GM12878 (cell line): ENCODE results near the gene KCNK7. TPM values are rescaled to one million over a fixed set of nuclear protein-coding genes. Genes with fewer than 3 reads are reported as not detected.
A peak's percentile ranks its signal among the peaks of the same experiment; 100 is the strongest.

Source experiments
- CBX3 ChIP-seq: fragments of 200-600 bp; sonication (generic); IDR thresholded peaks from 2 replicates; pipeline ENCODE4 v1.6.1; 2016; ENCODE audit warnings: low read depth, borderline replicate concordance
- JUND ChIP-seq: IDR thresholded peaks from 2 replicates; pipeline ENCODE4 v1.6.1; 2012; ENCODE audit warnings: low read depth, mild to moderate bottlenecking, low read length, improper control_type of control experiment, moderate library complexity
- PKNOX1 ChIP-seq: fragments of 450-650 bp; IDR thresholded peaks from 2 replicates; pipeline ENCODE4 v1.6.1; 2016; ENCODE audit warnings: mild to moderate bottlenecking
- TCF7 ChIP-seq: IDR thresholded peaks from 2 replicates; pipeline ENCODE4 v1.6.1; 2014; ENCODE audit warnings: antibody characterized with exemption, borderline replicate concordance
- YY1 ChIP-seq: IDR thresholded peaks from 2 replicates; pipeline ENCODE4 v1.6.1; 2011; ENCODE audit warnings: low read depth, mild to moderate bottlenecking, low read length
- polyA plus RNA-seq, 11 experiments: library from polyadenylated mRNA; depleted of rRNA in 4 of 11; unstranded in 6 of 11; stranded (reverse) in 5 of 11; fragments of >200 nt; fragmentation: Nextera tagmentation in 4 of 11; fragmentation: Illumina TruSeq in 1 of 11; extraction: Ambion mirVana in 4 of 11; extraction: Trizol in 1 of 11; gene quantifications; 1 replicate in 1 of 11; 2 replicates in 10 of 11; pipeline versions ENCODE4 v1.2.1 to v1.2.3, GENCODE V29; 2011 to 2016; ENCODE audit warnings: inconsistent platforms in 2 of 11, missing spikeins in 2 of 11, low read depth in 1 of 11
- total RNA-seq, 4 experiments: library from RNA; depleted of rRNA in 3 of 4; stranded (reverse); fragments of >200 nt in 3 of 4; fragmentation: Illumina TruSeq in 1 of 4; extraction: Trizol in 1 of 4; gene quantifications; 2 replicates each; pipeline versions ENCODE4 v1.2.1 to v1.2.3, GENCODE V29; 2013 to 2021
- TF ChIP-seq, protein P1 (sequence below): fragments of 450-650 bp; IDR thresholded peaks from 2 replicates; pipeline ENCODE4 v1.6.1; 2017; ENCODE audit warnings: mild to moderate bottlenecking, moderate library complexity
- TF ChIP-seq, protein P2 (sequence below): fragments of 150-350 bp; IDR thresholded peaks from 2 replicates; pipeline ENCODE4 v1.6.1; 2016; ENCODE audit warnings: low read depth, low read length

The KCNK7 gene
- total and polyA plus RNA-seq, 10 of the 15 experiments (the other 5 are each of a cell fraction or from before 2014, with no cell fraction given), result 0.11 to 0.54 (median 0.23) TPM; not detected in 7

GRCh38 chr11:65615229-65615949 is 19.8 kb upstream of the KCNK7 start, which contains the start of gene PCNX3 (continued):
- peak; percentile 83 for TF ChIP-seq YY1
- no peak for TF ChIP-seq TCF7
- TF ChIP-seq, protein P1, sequence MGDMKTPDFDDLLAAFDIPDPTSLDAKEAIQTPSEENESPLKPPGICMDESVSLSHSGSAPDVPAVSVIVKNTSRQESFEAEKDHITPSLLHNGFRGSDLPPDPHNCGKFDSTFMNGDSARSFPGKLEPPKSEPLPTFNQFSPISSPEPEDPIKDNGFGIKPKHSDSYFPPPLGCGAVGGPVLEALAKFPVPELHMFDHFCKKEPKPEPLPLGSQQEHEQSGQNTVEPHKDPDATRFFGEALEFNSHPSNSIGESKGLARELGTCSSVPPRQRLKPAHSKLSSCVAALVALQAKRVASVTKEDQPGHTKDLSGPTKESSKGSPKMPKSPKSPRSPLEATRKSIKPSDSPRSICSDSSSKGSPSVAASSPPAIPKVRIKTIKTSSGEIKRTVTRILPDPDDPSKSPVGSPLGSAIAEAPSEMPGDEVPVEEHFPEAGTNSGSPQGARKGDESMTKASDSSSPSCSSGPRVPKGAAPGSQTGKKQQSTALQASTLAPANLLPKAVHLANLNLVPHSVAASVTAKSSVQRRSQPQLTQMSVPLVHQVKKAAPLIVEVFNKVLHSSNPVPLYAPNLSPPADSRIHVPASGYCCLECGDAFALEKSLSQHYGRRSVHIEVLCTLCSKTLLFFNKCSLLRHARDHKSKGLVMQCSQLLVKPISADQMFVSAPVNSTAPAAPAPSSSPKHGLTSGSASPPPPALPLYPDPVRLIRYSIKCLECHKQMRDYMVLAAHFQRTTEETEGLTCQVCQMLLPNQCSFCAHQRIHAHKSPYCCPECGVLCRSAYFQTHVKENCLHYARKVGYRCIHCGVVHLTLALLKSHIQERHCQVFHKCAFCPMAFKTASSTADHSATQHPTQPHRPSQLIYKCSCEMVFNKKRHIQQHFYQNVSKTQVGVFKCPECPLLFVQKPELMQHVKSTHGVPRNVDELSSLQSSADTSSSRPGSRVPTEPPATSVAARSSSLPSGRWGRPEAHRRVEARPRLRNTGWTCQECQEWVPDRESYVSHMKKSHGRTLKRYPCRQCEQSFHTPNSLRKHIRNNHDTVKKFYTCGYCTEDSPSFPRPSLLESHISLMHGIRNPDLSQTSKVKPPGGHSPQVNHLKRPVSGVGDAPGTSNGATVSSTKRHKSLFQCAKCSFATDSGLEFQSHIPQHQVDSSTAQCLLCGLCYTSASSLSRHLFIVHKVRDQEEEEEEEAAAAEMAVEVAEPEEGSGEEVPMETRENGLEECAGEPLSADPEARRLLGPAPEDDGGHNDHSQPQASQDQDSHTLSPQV, result no peak
- TF ChIP-seq PKNOX1, result peak; percentile 100
- TF ChIP-seq JUND, result no peak
- TF ChIP-seq CBX3, result no peak
- TF ChIP-seq, protein P2, sequence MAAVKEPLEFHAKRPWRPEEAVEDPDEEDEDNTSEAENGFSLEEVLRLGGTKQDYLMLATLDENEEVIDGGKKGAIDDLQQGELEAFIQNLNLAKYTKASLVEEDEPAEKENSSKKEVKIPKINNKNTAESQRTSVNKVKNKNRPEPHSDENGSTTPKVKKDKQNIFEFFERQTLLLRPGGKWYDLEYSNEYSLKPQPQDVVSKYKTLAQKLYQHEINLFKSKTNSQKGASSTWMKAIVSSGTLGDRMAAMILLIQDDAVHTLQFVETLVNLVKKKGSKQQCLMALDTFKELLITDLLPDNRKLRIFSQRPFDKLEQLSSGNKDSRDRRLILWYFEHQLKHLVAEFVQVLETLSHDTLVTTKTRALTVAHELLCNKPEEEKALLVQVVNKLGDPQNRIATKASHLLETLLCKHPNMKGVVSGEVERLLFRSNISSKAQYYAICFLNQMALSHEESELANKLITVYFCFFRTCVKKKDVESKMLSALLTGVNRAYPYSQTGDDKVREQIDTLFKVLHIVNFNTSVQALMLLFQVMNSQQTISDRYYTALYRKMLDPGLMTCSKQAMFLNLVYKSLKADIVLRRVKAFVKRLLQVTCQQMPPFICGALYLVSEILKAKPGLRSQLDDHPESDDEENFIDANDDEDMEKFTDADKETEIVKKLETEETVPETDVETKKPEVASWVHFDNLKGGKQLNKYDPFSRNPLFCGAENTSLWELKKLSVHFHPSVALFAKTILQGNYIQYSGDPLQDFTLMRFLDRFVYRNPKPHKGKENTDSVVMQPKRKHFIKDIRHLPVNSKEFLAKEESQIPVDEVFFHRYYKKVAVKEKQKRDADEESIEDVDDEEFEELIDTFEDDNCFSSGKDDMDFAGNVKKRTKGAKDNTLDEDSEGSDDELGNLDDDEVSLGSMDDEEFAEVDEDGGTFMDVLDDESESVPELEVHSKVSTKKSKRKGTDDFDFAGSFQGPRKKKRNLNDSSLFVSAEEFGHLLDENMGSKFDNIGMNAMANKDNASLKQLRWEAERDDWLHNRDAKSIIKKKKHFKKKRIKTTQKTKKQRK, result peak; percentile 68; the same call in 1 of the 2 replicates
